GM12878 (cell line): Measurements from ENCODE around the gene GADD45A. TPM values are rescaled to one million over a fixed set of nuclear protein-coding genes. Genes with fewer than 3 reads are reported as not detected.
A peak's percentile ranks its signal among the peaks of the same experiment; 100 is the strongest.

ENCODE experiments used
- BCL3 ChIP-seq: IDR thresholded peaks from 2 replicates; pipeline ENCODE4 v1.6.1; 2011; ENCODE audit warnings: borderline replicate concordance, low read depth, mild to moderate bottlenecking, moderate library complexity, low read length; ENCODE audit not compliant: insufficient read depth, poor library complexity, severe bottlenecking
- BMI1 ChIP-seq: fragments of 450-650 bp; IDR thresholded peaks from 2 replicates; pipeline ENCODE4 v1.6.1; 2016; ENCODE audit warnings: mild to moderate bottlenecking, moderate library complexity, borderline replicate concordance
- CHD2 ChIP-seq: IDR thresholded peaks from 2 replicates; pipeline ENCODE4 v1.6.1; 2011; ENCODE audit warnings: low read depth, low read length, improper control_type of control experiment, borderline replicate concordance
- DPF2 ChIP-seq: fragments of 450-650 bp; IDR thresholded peaks from 2 replicates; pipeline ENCODE4 v1.6.1; 2017; ENCODE audit warnings: mild to moderate bottlenecking
- IKZF1 ChIP-seq: fragments of 450-650 bp; conservative IDR thresholded peaks from 2 replicates; pipeline ENCODE4 v1.6.1; 2017; ENCODE audit warnings: antibody characterized with exemption, mild to moderate bottlenecking
- IRF3 ChIP-seq: fragments of 450-650 bp; IDR thresholded peaks from 2 replicates; pipeline ENCODE4 v1.6.1; 2014; ENCODE audit warnings: mild to moderate bottlenecking
- MLLT1 ChIP-seq: fragments of 450-650 bp; IDR thresholded peaks from 2 replicates; pipeline ENCODE4 v1.6.1; 2016; ENCODE audit warnings: mild to moderate bottlenecking
- NRF1 ChIP-seq: conservative IDR thresholded peaks from 2 replicates; pipeline ENCODE4 v1.6.1; 2011; ENCODE audit warnings: mild to moderate bottlenecking, low read depth, low read length, improper control_type of control experiment
- SMARCA5 ChIP-seq: fragments of 450-650 bp; IDR thresholded peaks from 2 replicates; pipeline ENCODE4 v1.6.1; 2017; ENCODE audit warnings: mild to moderate bottlenecking
- SPI1 ChIP-seq: IDR thresholded peaks from 2 replicates; pipeline ENCODE4 v1.6.1; 2011; ENCODE audit warnings: low read depth, mild to moderate bottlenecking, low read length, moderate library complexity, borderline replicate concordance; ENCODE audit not compliant: insufficient read depth
- ZBTB40 ChIP-seq: fragments of 450-650 bp; IDR thresholded peaks from 2 replicates; pipeline ENCODE4 v1.6.1; 2016; ENCODE audit warnings: mild to moderate bottlenecking, moderate library complexity, borderline replicate concordance
- ZNF687 ChIP-seq: fragments of 450-650 bp; IDR thresholded peaks from 2 replicates; pipeline ENCODE4 v1.6.1; 2017; ENCODE audit warnings: mild to moderate bottlenecking, moderate library complexity
- ZSCAN29 ChIP-seq: fragments of 450-650 bp; IDR thresholded peaks from 2 replicates; pipeline ENCODE4 v1.6.1; 2017; ENCODE audit warnings: mild to moderate bottlenecking, moderate library complexity
- polyA plus RNA-seq, 11 experiments: library from polyadenylated mRNA; depleted of rRNA in 4 of 11; unstranded in 6 of 11; stranded (reverse) in 5 of 11; fragments of >200 nt; fragmentation: Nextera tagmentation in 4 of 11; fragmentation: Illumina TruSeq in 1 of 11; extraction: Ambion mirVana in 4 of 11; extraction: Trizol in 1 of 11; gene quantifications; 1 replicate in 1 of 11; 2 replicates in 10 of 11; pipeline versions ENCODE4 v1.2.1 to v1.2.3, GENCODE V29; 2011 to 2016; ENCODE audit warnings: inconsistent platforms in 2 of 11, missing spikeins in 2 of 11, low read depth in 1 of 11
- total RNA-seq, 4 experiments: library from RNA; depleted of rRNA in 3 of 4; stranded (reverse); fragments of >200 nt in 3 of 4; fragmentation: Illumina TruSeq in 1 of 4; extraction: Trizol in 1 of 4; gene quantifications; 2 replicates each; pipeline versions ENCODE4 v1.2.1 to v1.2.3, GENCODE V29; 2013 to 2021

The GADD45A gene
- total and polyA plus RNA-seq, 10 of the 15 experiments (the other 5 are each of a cell fraction or from before 2014, with no cell fraction given) = 4.7 to 48.9 (median 18.5) TPM

GRCh38 chr1:67685558-67686266, 711 bp downstream of the GADD45A start (continued):
- TF ChIP-seq MLLT1 = peak; percentile 52; the same call in 1 of the 2 replicates
- TF ChIP-seq ZBTB40 = no peak
- no peak for TF ChIP-seq BMI1
- peak; percentile 38; the same call in 1 of the 2 replicates for TF ChIP-seq SPI1
- 0 out of 2 replicates have a peak, but pooled peaks have one; percentile 25 for TF ChIP-seq ZSCAN29
- no peak for TF ChIP-seq SMARCA5
- no peak for TF ChIP-seq IRF3
- no peak for TF ChIP-seq ZNF687
- peak; percentile 6; the same call in 1 of the 2 replicates for TF ChIP-seq IKZF1
- no peak; the same call in 1 of the 2 replicates for TF ChIP-seq DPF2
- TF ChIP-seq BCL3 = no peak
- 0 out of 2 replicates have a peak, but pooled peaks have one; percentile 24 for TF ChIP-seq CHD2
- no peak for TF ChIP-seq NRF1
